Subcutaneous adipose tissue (tissue), 4 donors: ENCODE measurements around the gene TLR10. TPM values are rescaled to one million over a fixed set of nuclear protein-coding genes. Genes with fewer than 3 reads are reported as not detected.

Source experiments
- CTCF ChIP-seq: fragments of 450-650 bp; IDR thresholded peaks from one replicate; pipeline ENCODE4 v1.5.1; 2016; ENCODE audit warnings: low read depth, mild to moderate bottlenecking, control low read depth, antibody characterized with exemption, moderate library complexity
- total RNA-seq, 4 donors: library from RNA; depleted of rRNA; stranded (reverse); fragments of >200 nt; gene quantifications; one replicate each; pipeline ENCODE4 v1.1.0, GENCODE V29; 2016

TLR10 gene
- total RNA-seq, 4 donors from 2014 or later, result 0.34 to 2.1 (median 0.44) TPM; not detected in 1

- TF ChIP-seq CTCF, result no peak
These were observed 1.4 kb upstream of the TLR10 start for GRCh38 chr4:38784141-38784540.

DNA sequence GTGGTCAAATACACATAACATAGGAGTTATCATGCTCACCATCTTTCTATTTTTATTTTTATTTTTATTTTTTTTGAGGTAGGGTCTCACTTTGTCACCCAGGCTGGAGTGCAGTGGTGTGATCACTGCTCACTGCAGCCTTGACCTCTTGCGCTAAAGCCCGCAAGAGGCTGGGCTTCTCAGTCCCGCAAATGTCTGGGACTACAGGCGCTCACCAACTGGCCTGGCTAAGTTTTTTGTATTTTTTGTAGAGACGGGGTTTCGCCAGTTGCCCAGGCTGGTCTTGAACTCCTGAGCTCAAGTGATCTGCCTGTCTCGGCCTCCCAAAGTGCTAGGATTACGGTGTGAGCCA lies 295 bp upstream of the TLR10 start:
- TF ChIP-seq CTCF, result no peak

DNA sequence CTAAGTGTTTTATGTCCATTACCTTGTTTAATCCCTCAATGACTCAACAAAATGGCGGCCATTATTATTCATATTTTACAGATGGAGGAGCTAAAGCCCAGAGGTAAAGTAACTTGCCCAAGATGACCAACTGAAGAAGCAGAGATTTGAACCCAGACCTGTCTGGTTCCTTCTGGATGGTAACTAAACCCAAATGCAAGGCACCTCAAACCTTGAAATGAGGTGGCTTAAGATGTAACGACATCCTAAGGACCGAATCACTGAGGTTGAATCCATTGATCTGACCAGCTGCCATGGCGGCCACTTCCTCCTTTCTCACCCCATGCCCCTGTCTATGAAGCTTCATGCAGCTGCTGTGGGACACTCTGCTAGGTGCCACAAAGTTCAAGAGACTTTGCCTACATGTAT lies 932 bp downstream of the TLR10 start:
- no peak for TF ChIP-seq CTCF

GRCh38 chr4:38780833-38781484 lies 1.8 kb downstream of the TLR10 start:
- no peak for TF ChIP-seq CTCF

- no peak for TF ChIP-seq CTCF
These were observed 3.0 kb downstream of the TLR10 start for GRCh38 chr4:38779790-38780189.

- no peak for TF ChIP-seq CTCF
These were observed 7.5 kb downstream of the TLR10 start for GRCh38 chr4:38775326-38775725.

DNA sequence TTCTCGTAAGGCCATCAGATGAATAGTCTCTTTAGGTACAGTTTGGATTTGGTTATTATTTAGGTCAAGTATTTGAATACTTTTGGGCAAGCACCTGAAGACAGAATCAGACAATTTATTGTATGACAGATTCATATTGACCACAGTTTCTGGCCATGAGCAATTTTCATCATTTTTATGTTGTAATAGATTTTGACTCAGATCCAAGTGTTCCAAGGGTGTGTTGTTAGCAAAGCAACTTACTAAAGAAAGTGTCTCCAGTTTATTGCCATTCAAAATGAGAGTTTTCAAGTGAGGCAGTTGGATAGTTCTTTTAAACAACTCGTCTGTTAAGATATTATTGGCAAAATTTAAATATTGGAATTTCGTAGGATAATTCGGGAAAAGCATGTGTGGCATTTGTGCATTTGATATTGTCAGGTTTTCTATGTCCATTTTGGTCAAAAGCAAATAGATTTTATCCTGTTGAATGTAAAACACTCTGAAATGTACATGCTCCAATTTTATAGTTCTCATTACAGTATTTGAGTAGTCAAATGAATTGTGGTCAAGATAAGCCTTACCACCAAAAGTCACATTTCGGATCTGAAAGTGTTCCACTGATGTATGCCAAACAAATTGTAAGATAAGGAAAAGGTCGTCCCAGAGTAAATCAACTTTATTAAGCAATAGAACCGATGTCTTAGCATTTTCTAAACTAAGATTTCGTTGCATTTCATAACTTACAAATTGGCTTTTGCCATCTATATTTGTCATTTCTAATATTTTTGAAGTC lies 8.4 kb downstream of the TLR10 start:
- TF ChIP-seq CTCF, result no peak
